ENCODE measurements around the gene MAP7D2.

The MAP7D2 gene

DNA sequence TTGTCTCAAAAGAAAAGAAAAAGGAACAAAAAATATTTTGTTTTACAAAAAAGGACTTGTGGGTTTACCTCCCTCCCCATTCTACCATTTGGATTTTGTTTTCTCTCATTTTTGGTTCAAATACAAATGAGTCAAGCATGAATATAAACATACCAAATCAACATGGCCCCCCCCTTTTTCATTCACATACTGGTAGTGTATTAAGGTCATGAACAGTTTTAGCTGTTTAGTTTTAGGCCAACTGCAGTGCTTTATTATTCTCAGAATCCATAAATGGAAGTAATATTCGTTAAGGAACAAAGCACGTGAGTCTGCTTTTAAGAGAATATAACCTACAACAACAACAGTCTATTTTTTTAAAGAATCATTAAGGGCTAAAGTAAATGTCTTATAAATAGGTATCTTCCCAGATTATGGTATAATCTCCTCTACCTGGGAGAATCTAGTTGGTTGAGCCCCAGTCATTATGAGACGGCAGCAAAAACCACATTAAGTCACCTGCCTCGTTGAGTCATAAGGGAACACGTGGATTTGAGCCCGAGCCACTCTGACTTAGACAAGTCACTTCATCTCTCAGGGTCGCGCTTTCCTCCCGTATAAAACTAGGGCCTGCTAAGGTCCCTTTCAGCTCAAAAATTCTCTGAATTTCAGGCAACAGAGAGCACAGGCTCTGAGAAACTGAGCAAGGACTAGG lies 152.5 kb downstream of the MAP7D2 start:
- DNase-seq: no peak

DNA sequence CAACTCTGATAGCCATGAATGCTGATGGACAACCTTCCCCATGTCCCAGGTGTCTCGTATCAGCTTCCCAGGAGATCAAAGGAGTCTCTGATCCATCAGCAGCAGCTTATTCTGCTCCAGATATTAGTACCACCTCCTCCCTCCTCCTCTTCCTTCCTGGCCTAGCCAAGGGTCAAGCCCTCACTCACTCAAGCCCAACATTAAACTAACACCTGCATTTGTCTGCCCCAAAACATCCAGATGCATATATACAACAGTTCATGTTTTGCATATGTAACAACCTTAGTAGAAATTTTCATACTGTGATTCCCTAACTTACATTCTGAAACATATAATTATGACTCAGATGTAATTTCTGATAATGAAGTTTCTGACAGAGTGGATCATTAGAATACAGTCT lies 155.8 kb downstream of the MAP7D2 start:
- DNase-seq: no peak

- no peak for DNase-seq
Measured at GRCh38 chrX:19958552-19959486, 157.9 kb downstream of the MAP7D2 start.

DNA sequence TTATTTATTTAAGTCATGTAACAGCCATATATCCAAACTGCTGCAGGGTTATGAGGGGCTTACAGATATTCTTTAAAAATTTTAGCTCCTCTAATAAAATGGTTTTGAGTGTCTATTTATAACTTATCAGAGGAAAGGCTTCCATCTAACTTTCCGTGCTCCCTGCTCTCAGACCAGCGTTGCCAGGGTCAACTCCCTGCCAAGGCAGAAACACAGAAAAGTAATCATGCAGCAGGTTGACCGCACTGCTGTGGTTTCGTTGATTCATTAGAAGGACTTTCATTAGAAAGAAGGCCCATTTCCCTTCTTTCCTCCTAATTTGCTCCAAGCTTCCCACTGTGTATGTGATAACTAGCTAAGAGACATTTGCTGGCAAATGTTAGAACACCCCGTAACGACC lies 159.8 kb downstream of the MAP7D2 start:
- DNase-seq: no peak
